PFSK-1 (cell line): ENCODE measurements around the gene TNS1.

Experiments used
- FOXP2 ChIP-seq: optimal IDR thresholded peaks from 2 replicates; pipeline ENCODE3; 2011; ENCODE audit warnings: borderline replicate concordance, control low read depth, inconsistent platforms; ENCODE audit not compliant: insufficient read depth; ENCODE audit errors: extremely low read length, extremely low read depth
- POLR2AphosphoS5 ChIP-seq: IDR thresholded peaks from 2 replicates; pipeline ENCODE4 v1.6.1; 2012; ENCODE audit warnings: low read depth, mild to moderate bottlenecking, control low read depth, low read length, moderate library complexity
- SIN3A ChIP-seq: IDR thresholded peaks from 2 replicates; pipeline ENCODE4 v1.6.1; 2012; ENCODE audit warnings: mild to moderate bottlenecking, low read length, moderate library complexity, borderline replicate concordance; ENCODE audit not compliant: insufficient read depth
- TAF1 ChIP-seq: IDR thresholded peaks from 2 replicates; pipeline ENCODE4 v1.6.1; 2012; ENCODE audit warnings: low read length, control low read depth, borderline replicate concordance; ENCODE audit not compliant: insufficient read depth
- TF ChIP-seq, protein P1 (sequence below), 2 experiments: IDR thresholded peaks; 2 replicates each; pipeline versions ENCODE4 v1.6.1 to v1.8.0; 2011 to 2012; ENCODE audit warnings: low read depth in 2 of 2, low read length in 2 of 2, control low read depth in 1 of 2, inconsistent platforms in 1 of 2, mild to moderate bottlenecking in 1 of 2, moderate library complexity in 1 of 2; ENCODE audit not compliant: insufficient read depth in 1 of 2

Gene TNS1

DNA sequence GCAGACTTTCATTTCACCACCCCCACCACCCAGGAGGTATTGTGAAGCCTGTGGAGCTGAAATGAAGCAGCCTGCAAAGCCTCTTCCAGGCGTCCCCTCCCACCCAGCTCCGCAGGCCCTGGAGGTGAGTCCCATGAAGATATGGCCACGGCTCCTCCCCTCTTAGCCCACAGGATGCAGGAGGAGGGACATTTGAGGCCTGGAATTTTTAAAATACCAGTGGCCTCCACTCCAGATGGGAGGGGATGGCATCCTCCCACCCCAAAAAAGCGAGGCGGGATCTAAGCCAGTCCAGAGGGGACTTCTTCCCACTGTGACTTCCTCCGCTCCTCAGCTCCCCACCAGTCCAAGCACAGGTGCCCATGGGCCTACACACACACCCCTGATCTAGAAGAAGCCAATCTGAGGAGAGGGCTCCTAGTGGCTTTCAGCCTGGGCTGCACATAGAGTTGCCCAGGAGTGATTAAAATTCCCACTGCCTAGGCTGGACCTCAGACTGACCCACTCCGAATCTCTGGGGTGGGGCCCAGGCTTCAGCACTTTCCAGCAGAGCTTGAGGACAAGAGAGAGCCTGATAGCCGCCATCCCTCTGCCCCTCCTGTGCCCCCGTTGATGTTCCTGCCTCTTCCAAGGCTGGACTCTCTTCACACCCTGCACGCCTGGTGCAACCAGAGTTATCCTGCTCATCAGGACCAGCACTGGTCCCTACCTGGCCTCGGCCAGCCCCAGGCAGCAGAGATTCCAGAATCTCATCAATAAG, 206.9 kb downstream of the TNS1 start:
- no peak for TF ChIP-seq SIN3A

DNA sequence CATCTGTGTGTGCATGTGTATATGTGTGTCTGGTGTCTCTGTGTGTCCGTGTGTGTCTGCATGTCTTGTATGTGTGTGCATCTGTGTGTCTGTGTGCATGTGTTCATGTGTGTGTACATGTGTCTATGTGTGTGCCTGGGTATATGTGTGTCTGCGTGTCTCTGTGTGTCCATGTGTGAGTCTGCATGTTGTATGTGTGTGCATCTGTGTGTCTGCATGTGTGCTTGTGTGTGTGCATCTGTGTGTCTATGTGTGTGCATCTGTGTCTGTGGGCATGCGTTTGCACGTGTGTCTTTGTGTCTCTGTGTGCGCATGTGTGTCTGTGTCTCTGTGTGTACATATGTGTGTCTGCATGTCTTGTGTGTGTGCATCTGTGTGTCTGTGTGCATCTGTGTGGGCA, 207.7 kb downstream of the TNS1 start:
- TF ChIP-seq POLR2AphosphoS5, result no peak
- no peak for TF ChIP-seq FOXP2
- TF ChIP-seq, protein P1, sequence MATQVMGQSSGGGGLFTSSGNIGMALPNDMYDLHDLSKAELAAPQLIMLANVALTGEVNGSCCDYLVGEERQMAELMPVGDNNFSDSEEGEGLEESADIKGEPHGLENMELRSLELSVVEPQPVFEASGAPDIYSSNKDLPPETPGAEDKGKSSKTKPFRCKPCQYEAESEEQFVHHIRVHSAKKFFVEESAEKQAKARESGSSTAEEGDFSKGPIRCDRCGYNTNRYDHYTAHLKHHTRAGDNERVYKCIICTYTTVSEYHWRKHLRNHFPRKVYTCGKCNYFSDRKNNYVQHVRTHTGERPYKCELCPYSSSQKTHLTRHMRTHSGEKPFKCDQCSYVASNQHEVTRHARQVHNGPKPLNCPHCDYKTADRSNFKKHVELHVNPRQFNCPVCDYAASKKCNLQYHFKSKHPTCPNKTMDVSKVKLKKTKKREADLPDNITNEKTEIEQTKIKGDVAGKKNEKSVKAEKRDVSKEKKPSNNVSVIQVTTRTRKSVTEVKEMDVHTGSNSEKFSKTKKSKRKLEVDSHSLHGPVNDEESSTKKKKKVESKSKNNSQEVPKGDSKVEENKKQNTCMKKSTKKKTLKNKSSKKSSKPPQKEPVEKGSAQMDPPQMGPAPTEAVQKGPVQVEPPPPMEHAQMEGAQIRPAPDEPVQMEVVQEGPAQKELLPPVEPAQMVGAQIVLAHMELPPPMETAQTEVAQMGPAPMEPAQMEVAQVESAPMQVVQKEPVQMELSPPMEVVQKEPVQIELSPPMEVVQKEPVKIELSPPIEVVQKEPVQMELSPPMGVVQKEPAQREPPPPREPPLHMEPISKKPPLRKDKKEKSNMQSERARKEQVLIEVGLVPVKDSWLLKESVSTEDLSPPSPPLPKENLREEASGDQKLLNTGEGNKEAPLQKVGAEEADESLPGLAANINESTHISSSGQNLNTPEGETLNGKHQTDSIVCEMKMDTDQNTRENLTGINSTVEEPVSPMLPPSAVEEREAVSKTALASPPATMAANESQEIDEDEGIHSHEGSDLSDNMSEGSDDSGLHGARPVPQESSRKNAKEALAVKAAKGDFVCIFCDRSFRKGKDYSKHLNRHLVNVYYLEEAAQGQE (IDR thresholded peaks at IDR 0.05; ENCODE audit: insufficient read depth in 1 of 2, low read depth in 2 of 2, low read length in 2 of 2), result no peak
- no peak for TF ChIP-seq SIN3A
- no peak for TF ChIP-seq TAF1

DNA sequence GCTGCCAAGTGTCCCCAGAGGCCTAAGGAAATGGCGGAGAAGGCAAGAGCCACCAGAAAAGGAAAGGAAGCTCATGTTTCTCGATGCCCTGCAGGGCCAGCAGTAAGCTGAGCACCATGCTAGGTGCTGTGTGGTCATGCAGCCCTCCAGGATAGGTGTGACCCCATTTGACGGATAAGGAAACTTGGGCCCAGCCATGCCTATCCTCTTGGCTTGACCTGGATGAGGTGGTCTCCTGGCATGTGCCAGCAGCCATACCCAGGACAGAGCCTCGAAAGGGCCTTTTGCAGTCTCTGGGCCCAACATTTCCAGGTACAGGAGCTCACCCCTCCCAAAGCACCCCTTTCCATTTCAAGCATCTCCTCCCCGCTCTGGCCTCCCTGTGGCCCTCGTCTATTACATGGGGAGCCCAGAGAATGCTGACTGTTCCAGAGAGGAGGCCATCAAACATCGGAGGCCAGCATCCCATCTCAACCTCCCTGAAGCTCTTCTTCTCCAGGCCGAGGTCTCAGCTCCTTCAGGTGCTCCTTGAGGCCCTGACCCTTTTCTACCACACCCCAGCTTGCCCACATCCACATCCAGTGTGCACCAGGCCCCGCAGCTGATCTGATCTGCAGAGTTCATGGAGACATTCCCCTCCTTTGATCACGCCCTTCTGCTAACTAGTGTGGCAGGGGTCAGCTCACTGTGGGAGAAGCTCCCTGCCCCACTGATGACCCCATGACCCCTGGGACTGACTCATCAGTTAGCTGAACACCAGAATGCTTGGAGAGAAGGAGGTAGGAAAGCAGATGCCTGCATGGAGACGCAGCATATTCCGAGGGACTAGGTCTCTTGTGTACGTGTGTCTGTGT, 208.4 kb downstream of the TNS1 start:
- TF ChIP-seq, protein P1 (IDR thresholded peaks at IDR 0.05; ENCODE audit: insufficient read depth in 1 of 2, low read depth in 2 of 2, low read length in 2 of 2), result no peak
- no peak for TF ChIP-seq SIN3A
- TF ChIP-seq FOXP2, result no peak
- TF ChIP-seq POLR2AphosphoS5, result no peak
- TF ChIP-seq TAF1, result no peak

DNA sequence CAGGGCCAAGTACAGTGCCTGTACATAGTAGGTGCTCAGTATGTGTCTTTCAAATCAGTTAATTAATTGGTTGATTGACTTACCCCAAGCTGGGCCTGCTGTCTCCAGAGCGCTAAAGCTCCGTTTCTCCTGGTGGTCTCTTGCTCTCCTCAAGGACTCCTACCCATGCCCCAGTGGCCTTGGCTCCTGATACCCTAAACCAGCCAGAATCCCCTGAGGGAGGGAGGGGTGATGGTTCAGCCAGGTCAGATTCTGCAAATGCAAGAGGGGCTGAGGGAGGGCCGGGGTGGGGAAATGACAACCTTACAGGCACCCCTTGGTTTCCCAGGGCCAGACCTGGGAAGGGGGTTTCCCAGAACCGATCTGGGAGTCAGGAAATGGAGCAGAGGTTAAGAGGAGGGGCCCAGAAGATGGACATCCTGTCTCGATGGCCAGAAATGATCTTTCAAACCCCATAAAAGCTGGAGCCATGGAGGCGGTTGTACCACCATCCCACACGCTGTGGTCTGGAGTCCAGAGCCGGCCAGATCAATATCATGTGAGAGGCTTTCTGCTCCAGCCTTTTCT, 209.1 kb downstream of the TNS1 start:
- TF ChIP-seq, protein P1 (IDR thresholded peaks at IDR 0.05; ENCODE audit: insufficient read depth in 1 of 2, low read depth in 2 of 2, low read length in 2 of 2), result no peak
- no peak for TF ChIP-seq POLR2AphosphoS5
- no peak for TF ChIP-seq SIN3A
- TF ChIP-seq FOXP2, result no peak
- TF ChIP-seq TAF1, result no peak

DNA sequence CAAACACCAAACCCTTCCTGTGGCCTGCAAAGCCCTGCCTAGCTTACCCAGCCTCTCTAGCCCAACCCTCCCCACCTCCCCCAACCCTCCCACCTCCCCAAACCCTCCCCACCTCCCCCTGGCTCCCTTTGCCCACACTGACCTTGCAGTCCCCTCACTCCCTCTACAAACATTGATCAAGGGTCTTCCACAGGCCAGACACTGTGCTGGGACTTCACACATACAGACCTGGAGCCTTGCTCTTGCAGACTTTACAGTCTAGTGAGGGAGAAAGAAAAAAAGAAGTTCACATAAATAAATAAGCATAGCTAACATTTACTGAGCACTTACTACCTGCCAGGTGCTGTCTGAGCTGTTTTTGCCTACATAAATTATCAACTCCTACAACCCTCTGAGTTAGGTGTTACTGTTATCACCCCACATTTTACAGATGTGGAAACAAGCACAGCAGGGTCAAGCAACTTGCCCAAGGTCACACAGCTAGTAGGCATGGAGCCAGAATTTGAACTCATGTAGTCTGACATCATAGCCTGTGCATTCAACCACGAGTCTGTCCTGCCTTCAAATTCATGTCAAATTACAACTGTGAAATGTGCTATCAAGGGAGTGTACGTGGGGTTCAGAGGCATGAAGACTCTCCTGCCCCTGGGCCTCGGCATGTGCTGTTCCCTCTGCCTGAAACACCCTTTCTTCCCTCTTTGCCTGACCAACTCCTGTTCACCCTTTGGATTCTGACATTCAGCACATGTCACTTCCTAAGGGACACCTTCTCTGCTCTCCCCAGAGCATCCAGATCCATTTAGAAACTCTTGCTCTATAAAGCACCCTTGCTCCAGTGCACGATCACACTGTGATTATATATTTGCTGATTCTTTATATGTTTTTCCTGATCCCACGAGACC, 209.9 kb downstream of the TNS1 start:
- TF ChIP-seq, protein P1 (IDR thresholded peaks at IDR 0.05; ENCODE audit: insufficient read depth in 1 of 2, low read depth in 2 of 2, low read length in 2 of 2), result no peak
- TF ChIP-seq POLR2AphosphoS5 (no peak), FOXP2 (no peak), SIN3A (no peak), TAF1 (no peak)
